SU-DHL-6 (cell line): ENCODE measurements around the gene C15orf40.

ENCODE experiments used
- H2AFZ ChIP-seq: fragments of 200-600 bp; sonication (generic); 2 replicates; pipeline ENCODE4 v1.6.1; 2014; ENCODE audit warnings: low read depth, mild to moderate bottlenecking, moderate library complexity, mixed read lengths, antibody characterized with exemption, low read length; ENCODE audit not compliant: severe bottlenecking
- H3F3A ChIP-seq: fragments of 200-600 bp; shearing (Covaris generic); 2 replicates; pipeline ENCODE4 v1.6.0; 2016; ENCODE audit warnings: antibody characterized with exemption, mild to moderate bottlenecking; ENCODE audit not compliant: insufficient read depth
- H3K27ac ChIP-seq: fragments of 200-600 bp; sonication (generic); 2 replicates; pipeline ENCODE4 v1.5.1; 2016; ENCODE audit warnings: low read depth, mild to moderate bottlenecking, low read length, moderate library complexity, mixed read lengths
- H3K27me3 ChIP-seq: fragments of 200-600 bp; sonication (generic), shearing (Covaris generic); 2 replicates; pipeline ENCODE4 v1.6.0; 2014; ENCODE audit warnings: mild to moderate bottlenecking, low read length
- H3K36me3 ChIP-seq: fragments of 200-600 bp; sonication (generic); 2 replicates; pipeline ENCODE4 v1.6.1; 2014; ENCODE audit warnings: mild to moderate bottlenecking, low read length, mixed read lengths
- H3K4me2 ChIP-seq: fragments of 300-600, 200-600 bp; shearing (Covaris generic), sonication (generic); 2 replicates; pipeline ENCODE4 v1.6.0; 2014; ENCODE audit warnings: low read length, low read depth, mild to moderate bottlenecking; ENCODE audit not compliant: poor library complexity, severe bottlenecking
- H3K4me3 ChIP-seq: fragments of 200-600 bp; sonication (generic); 2 replicates; pipeline ENCODE4 v1.5.1; 2014; ENCODE audit warnings: antibody characterized with exemption, low read length, mild to moderate bottlenecking, mixed read lengths; ENCODE audit not compliant: insufficient read depth, poor library complexity, severe bottlenecking
- H3K79me2 ChIP-seq: fragments of 200-600 bp; sonication (generic); 2 replicates; pipeline ENCODE4 v1.6.1; 2014; ENCODE audit warnings: mild to moderate bottlenecking, low read length, moderate library complexity; ENCODE audit not compliant: insufficient read depth
- H3K9ac ChIP-seq: fragments of 200-600 bp; sonication (generic); 2 replicates; pipeline ENCODE4 v1.7.0; 2014; ENCODE audit warnings: mild to moderate bottlenecking, low read length
- H3K9me2 ChIP-seq: fragments of 200-600 bp; sonication (generic); replicated peaks from 2 replicates; pipeline ENCODE4 v1.6.1; 2014; ENCODE audit warnings: low read length; ENCODE audit not compliant: insufficient read depth
- H3K9me3 ChIP-seq: fragments of 200-600 bp; sonication (generic); 2 replicates; pipeline ENCODE4 v1.6.1; 2014; ENCODE audit warnings: low read length, mixed read lengths; ENCODE audit not compliant: insufficient read depth
- H4K20me1 ChIP-seq: fragments of 200-600 bp; sonication (generic); 2 replicates; pipeline ENCODE4 v1.6.1; 2014; ENCODE audit warnings: low read depth, mild to moderate bottlenecking, antibody characterized with exemption, low read length, moderate library complexity, mixed read lengths
- CTCF ChIP-seq: fragments of 200-600 bp; sonication (generic); IDR thresholded peaks from one replicate; pipeline ENCODE4 v1.5.1; 2017; ENCODE audit warnings: antibody characterized with exemption, mild to moderate bottlenecking, low read length, moderate library complexity; ENCODE audit not compliant: insufficient read depth, poor library complexity, severe bottlenecking
- EZH2phosphoT487 ChIP-seq: fragments of 200-600 bp; sonication (generic), shearing (Covaris generic); conservative IDR thresholded peaks from 2 replicates; pipeline ENCODE4 v1.6.1; 2018; ENCODE audit warnings: mild to moderate bottlenecking, antibody characterized with exemption, low read length, moderate library complexity, mixed read lengths

The C15orf40 gene

GRCh38 chr15:82946155-82946701, 65.2 kb downstream of the C15orf40 start:
- Histone ChIP-seq H3K27me3 (no peaks in the 10 kb centered on the region), H3K9me3 (no peaks in the 10 kb centered on the region), H2AFZ (no peak overlapping the region), H3K9me2 (no peaks in the 10 kb centered on the region), H3K4me3 (no peak overlapping the region), H3K4me2 (no peak overlapping the region), H4K20me1 (no peaks in the 10 kb centered on the region), H3F3A (no peaks in the 10 kb centered on the region), H3K79me2 (no peaks in the 10 kb centered on the region), H3K9ac (no peak overlapping the region), H3K27ac (no peak overlapping the region), H3K36me3 (no peaks in the 10 kb centered on the region)
- TF ChIP-seq CTCF (no peak), EZH2phosphoT487 (no peak)

GRCh38 chr15:82945326-82945725, 66.1 kb downstream of the C15orf40 start:
- Histone ChIP-seq H3K27ac (no peak overlapping the region), H3K4me2 (no peak overlapping the region), H3K79me2 (no peaks in the 10 kb centered on the region), H3K4me3 (no peak overlapping the region), H4K20me1 (no peaks in the 10 kb centered on the region), H3K36me3 (no peaks in the 10 kb centered on the region), H3K9ac (no peak overlapping the region), H3F3A (no peaks in the 10 kb centered on the region), H3K27me3 (no peaks in the 10 kb centered on the region), H2AFZ (no peak overlapping the region), H3K9me3 (no peaks in the 10 kb centered on the region), H3K9me2 (no peaks in the 10 kb centered on the region)
- TF ChIP-seq EZH2phosphoT487 (no peak), CTCF (no peak)

- Histone ChIP-seq H3K27me3 (no peaks in the 10 kb centered on the region), H3K4me3 (no peak overlapping the region), H3K9me2 (no peaks in the 10 kb centered on the region), H3K4me2 (no peak overlapping the region), H3F3A (no peaks in the 10 kb centered on the region), H3K27ac (no peak overlapping the region), H3K9me3 (no peaks in the 10 kb centered on the region), H3K79me2 (no peaks in the 10 kb centered on the region), H3K36me3 (no peaks in the 10 kb centered on the region), H4K20me1 (no peaks in the 10 kb centered on the region), H2AFZ (no peak overlapping the region), H3K9ac (no peak overlapping the region)
- TF ChIP-seq CTCF (no peak), EZH2phosphoT487 (no peak)
Measured at GRCh38 chr15:82944821-82945220, 66.6 kb downstream of the C15orf40 start.

- Histone ChIP-seq H3K4me2 (no peak overlapping the region), H3K27ac (no peak overlapping the region), H3K79me2 (no peaks in the 10 kb centered on the region), H3K9me2 (no peaks in the 10 kb centered on the region), H2AFZ (no peak overlapping the region), H4K20me1 (no peaks in the 10 kb centered on the region), H3F3A (no peaks in the 10 kb centered on the region), H3K36me3 (no peaks in the 10 kb centered on the region), H3K9me3 (no peaks in the 10 kb centered on the region), H3K4me3 (no peak overlapping the region), H3K27me3 (no peaks in the 10 kb centered on the region), H3K9ac (no peak overlapping the region)
- TF ChIP-seq CTCF (no peak), EZH2phosphoT487 (no peak)
Measured at GRCh38 chr15:82944056-82944455, 67.4 kb downstream of the C15orf40 start.
